ENCODE data around the gene CD82.

Gene CD82

GRCh38 chr11:44578279-44578678 is 12.8 kb downstream of the CD82 start:
- DNase-seq = no peak

- no peak for DNase-seq
Measured at GRCh38 chr11:44579302-44579761, 13.9 kb downstream of the CD82 start.

- DNase-seq = peak; percentile 88
Measured at GRCh38 chr11:44580701-44581100, 15.2 kb downstream of the CD82 start.

- no peak for DNase-seq
Measured at GRCh38 chr11:44581246-44581645, 15.8 kb downstream of the CD82 start.

- no peak for DNase-seq
Measured at GRCh38 chr11:44582641-44583352, 17.3 kb downstream of the CD82 start.

- DNase-seq = no peak
Measured at GRCh38 chr11:44583353-44583669, 17.8 kb downstream of the CD82 start.

GRCh38 chr11:44585421-44585820 is 20.0 kb downstream of the CD82 start:
- no peak for DNase-seq

GRCh38 chr11:44589301-44589700 is 23.8 kb downstream of the CD82 start:
- no peak for DNase-seq

GRCh38 chr11:44590769-44591168 is 25.3 kb downstream of the CD82 start:
- DNase-seq = no peak

GRCh38 chr11:44591557-44591956 is 26.1 kb downstream of the CD82 start:
- DNase-seq = no peak

GRCh38 chr11:44592125-44592940 is 26.9 kb downstream of the CD82 start:
- DNase-seq = peak; percentile 19

GRCh38 chr11:44593251-44593650 is 27.8 kb downstream of the CD82 start:
- DNase-seq = no peak

GRCh38 chr11:44595006-44595405 is 29.5 kb downstream of the CD82 start:
- DNase-seq = no peak

GRCh38 chr11:44595964-44596381 is 30.5 kb downstream of the CD82 start:
- DNase-seq = no peak

GRCh38 chr11:44596525-44597276 is 31.2 kb downstream of the CD82 start:
- no peak for DNase-seq

- DNase-seq = no peak
Measured at GRCh38 chr11:44597358-44598012, 32.0 kb downstream of the CD82 start.

GRCh38 chr11:44598831-44599230 is 33.4 kb downstream of the CD82 start:
- DNase-seq = no peak

GRCh38 chr11:44600261-44600660 is 34.8 kb downstream of the CD82 start:
- no peak for DNase-seq

- DNase-seq = peak; percentile 96
Measured at GRCh38 chr11:44600839-44601383, 35.4 kb downstream of the CD82 start.

GRCh38 chr11:44601471-44602370 is 36.3 kb downstream of the CD82 start:
- no peak for DNase-seq

- no peak for DNase-seq
Measured at GRCh38 chr11:44602891-44603310, 37.4 kb downstream of the CD82 start.

- DNase-seq = no peak
Measured at GRCh38 chr11:44604171-44604581, 38.7 kb downstream of the CD82 start.

Data from NCI-H2171 treated with DMSO at 0.1 percent for 48 hours (cell line).